Measurements from ENCODE around the gene MARCHF10. TPM values are rescaled to one million over a fixed set of nuclear protein-coding genes. Genes with fewer than 3 reads are reported as not detected.
A peak's percentile ranks its signal among the peaks of the same experiment; 100 is the strongest.

The MARCHF10 gene
- total RNA-seq, 1 experiment from 2014 or later = not detected

DNA sequence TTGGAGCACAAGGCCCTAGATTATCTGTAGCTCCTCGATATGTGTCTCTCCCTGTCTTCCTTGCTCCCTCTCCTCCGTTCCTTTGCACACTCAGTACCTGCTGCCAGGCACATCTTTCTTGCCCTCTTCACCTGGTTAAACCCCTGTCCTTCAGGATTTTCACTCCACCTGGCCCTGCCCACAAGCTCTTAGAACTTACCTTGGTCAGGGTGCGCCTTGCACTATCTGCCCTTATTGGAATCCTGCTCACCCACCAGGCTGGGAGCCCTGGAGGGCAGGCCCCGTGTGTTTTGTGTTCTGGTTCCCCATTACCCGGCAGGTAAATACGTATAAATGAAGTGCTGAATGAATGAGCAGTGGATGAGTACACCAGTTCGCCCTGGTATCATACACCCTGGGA lies 54.6 kb downstream of the MARCHF10 start:
- no peak for DNase-seq (ENCODE audit: low read depth)

DNA sequence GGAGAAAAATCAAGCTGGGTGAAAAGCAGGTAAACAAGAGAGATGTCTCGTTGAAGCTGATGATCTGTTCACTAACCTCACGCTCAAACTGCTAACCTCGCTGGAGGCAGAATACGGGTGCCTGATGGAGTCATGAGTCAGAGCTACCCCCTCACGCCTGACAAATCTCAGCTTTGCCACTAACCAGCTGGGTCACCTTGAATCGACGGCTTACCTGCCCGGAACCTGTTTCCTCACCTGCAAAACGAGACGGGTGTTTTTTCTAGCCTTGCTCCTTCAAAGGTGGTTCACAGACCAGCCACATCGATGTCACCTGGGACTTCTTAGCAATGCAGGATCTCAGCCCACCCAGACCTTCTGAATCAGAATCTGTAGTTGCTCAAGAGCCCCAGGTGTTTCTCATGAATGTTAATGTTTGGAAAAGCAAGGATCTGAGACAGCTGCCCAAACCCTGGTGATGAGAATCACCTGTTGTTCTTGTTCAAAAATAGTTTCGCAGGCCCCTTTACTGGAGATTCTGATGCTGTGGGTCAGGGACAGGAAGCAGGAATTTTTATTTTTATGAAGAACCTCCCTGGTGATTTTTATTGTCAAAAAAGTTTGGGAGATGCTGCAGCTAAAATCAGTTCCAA lies 56.9 kb downstream of the MARCHF10 start:
- no peak for DNase-seq (ENCODE audit: low read depth)

DNA sequence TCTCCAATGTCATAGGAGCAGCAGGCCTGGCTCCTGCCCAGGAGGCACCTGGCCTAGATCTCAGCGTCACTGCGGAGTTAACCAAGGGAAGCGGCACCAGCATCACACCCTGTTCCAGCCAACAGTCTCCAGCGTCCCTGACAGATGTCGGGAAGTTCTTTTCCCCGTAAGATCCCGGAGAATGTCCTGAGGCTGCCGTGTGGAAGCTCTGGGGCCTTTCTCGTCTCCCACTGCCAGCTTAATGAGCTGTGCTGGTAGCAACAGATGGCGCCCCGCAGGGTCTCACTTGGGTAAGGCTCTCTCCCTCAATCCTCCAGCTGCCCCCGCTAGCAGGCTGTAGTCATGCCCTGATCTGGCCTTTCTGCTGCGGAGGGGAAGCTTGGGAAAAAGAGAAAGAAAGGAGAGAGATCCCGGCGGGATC lies 57.5 kb downstream of the MARCHF10 start:
- no peak for DNase-seq (ENCODE audit: low read depth)

DNA sequence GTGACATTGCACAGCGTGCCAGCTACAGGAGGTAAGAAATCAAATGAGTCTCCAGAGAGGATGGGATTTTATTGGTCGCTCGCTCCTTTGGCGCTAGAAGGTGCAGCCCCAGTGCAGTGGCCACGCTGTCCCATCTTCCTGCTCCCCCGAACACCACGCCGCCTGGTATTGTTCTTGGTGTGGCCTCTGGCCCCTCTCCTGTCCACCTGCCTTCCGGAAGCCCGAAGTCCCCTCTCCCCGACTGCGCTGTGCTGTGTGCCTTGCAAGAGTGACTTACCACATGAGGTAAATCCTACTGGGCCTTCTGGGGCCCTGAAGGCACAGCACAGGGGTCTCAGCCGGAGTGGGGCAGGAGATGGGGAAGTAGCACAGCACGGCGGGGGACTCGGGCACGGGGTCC lies 58.2 kb downstream of the MARCHF10 start:
- no peak for DNase-seq (ENCODE audit: low read depth)

DNA sequence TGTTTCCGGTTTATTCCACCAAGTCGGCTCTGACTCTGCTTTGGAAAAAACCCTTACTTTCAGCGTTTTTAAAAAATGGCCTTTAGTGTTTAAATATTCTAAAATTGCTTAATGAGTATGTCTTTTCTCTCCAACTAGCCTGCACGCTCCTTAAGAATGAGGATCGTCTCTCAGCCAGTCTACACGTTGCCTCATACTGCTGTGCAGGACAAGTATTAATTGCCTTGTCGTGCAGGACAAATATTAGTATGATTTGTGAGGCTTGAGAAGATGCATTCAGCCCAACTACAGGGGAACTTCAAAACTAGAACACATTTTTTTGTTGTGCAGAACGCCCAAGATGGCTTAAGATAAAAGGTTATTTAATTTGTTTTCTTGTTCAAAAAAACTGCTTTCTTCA lies 61.2 kb downstream of the MARCHF10 start:
- no peak for DNase-seq (ENCODE audit: low read depth)

DNA sequence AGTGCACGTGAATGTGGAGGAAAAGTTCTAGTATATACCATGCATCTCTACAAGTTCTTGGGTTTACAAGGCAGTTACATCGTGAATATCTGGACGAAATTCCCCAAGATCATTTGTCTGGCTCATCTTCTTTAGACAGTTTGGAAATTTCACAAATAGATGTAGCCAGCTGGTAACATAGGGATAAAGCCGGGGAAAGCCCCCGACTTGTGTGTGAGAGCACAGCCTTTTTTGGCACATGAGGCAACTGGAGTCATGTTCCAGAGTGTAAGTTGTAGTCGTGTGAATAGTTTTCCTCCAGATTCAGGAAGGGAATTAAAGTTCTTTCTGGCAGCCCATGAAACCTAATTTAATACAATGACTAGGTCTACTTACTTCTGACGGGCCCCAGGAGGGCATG lies 62.3 kb downstream of the MARCHF10 start:
- no peak for DNase-seq (ENCODE audit: low read depth)

DNA sequence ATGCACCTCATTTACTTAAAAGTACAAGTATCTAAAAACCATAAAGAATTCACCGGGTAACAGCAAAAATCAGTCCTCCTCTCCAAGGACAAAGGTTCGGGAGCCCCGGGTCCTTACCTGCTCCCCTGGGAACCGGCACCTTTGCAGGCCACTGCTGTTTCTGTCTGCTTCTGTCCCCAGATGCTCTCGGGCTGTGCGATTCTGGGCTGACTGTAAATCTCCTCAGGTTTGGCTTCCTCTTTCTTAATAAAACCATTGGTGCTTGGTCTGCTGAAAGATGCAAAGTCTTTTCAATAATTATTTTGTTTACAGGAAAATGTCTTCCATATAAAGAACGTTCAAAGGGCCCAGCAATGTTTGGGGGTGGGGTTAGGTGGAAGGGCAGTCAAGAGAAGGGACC lies 63.9 kb downstream of the MARCHF10 start:
- no peak for DNase-seq (ENCODE audit: low read depth)

DNA sequence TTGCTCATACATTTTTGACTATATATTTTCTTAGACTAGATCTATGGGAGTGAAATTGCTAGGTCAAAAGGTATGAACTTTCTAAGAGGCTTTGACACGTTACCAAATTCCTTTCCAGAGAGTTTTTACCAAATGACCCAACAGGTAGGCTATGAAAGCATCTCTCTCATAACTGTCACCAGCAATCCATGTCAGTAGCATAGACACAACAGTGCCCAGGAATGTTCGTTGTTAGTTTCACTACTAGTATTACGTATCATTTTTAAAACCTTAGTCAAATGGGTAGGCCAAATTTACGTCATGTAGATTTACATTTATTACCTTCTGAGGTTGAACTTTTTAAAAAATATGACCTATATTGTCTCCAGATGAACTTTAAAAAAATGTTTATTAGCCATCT lies 66.8 kb downstream of the MARCHF10 start:
- DNase-seq (ENCODE audit: low read depth) = no peak

DNA sequence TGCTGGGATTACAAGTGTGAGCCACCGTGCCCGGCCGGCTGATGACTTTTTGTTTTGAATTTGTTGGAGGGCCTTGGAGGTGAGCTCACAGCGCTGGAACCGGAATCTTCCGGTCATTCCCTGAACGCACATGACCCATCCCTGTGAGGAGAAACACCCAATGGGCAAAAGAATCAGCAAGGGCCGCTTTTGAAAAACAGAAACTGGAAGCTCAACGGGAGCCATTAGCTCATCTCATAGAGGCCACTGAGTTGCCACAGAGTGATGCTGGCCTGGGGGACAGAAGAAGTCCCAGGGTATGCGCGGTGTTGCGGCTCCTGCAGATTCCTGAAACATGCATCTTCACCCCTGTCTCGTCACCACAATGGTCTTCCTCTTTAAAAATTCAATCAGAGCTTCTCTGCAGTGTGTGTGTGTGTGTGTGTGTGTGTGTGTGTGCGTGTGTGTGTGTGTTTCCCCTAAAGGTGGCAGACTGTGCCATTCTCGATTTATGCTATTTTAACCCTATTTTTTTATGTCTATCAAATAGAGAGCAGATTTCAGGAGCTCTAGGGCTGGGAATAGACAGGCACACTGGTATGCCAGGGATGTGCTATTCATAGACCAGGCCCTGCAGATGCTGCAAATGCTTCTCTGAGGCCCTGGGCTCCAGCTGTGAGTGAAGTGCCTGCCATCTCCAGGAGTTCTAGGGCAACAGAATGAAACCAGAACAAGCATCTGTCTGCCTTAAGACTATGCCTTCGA lies 68.3 kb downstream of the MARCHF10 start:
- DNase-seq (ENCODE audit: low read depth) = no peak

DNA sequence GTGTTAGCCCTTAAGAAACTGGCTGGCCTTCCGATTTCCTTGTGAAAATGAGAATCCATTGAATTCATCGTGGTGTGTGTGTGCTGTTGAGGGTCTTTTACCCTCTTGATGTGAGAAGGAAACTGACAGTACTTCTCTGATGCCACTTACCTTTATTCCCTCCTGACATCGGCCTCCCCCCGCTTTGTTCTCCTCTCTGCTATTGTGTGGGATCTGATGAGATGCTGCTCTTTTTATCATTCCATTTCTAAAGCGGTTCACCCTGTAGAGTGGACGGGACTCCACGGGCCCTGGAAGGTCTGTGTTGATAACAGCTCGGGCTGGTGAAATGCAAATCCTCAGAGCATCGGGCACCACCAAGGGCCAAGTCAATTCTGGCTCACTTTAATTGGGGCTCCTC lies 69.8 kb downstream of the MARCHF10 start:
- DNase-seq (ENCODE audit: low read depth) = no peak

DNA sequence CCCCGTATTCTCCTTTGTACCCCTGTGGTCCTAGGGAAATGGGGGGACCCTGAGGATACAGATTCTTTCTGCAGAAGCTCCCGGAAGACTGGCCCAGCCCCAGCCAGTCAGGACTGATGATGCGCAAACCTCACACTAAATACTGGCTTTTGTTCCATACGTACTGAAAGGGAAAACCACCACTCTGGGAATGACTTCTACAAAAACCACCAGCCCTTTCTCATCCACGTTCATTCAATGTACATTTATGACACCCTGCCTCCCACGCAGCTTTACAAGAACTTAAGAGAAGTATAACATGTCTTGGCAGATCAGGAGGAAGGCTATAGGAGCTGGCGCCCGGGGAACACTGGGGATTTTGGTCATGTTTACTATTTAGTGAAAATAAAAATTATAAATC lies 70.6 kb downstream of the MARCHF10 start:
- peak; percentile 25 for DNase-seq (ENCODE audit: low read depth)

DNA sequence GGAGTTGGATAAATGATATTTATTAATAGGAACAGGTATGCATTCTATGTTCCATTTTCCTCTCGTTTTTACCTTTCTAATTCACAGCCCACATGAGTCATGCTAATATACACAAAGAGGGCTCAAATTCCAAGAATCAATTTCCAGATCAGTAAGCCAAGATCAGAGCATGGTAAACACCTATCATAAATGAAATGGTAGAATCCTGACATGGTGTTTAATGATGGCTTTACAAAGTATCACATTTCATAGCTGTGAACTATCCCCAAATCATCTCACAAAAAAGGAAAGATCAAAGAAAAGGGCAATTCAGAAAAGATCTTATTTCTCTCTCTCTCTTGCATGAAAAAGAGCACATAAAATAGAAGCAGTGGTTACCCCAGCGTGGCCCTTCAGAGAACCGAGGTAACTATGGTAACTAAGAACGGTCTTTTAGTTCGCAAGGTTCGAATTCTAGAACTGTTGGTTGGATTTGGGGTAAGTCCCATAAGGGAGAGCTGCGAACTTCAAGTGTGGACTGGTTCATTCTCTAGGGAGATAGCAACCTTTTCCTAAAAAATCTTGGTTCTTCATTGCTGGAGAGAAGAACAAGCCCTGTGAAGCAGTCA lies 73.0 kb downstream of the MARCHF10 start:
- no peak for DNase-seq (ENCODE audit: low read depth)

DNA sequence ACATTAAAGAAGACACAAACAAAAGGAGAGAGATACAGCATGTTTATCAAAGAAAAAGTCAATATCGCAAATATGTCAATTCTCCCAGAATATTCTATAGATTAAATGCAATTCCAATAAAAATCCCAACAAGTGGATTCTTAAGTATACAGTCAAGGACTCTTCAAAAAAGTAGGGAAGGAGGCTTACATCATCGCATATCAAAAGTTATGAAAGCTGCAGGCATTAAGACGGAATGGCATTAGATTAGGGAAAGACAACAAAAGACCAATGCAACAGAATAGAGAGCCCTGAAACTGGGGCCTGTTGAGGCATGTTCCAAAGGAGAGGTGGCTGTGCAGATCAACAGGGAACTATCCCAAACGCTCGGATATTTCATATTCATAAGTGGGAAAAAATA lies 76.0 kb downstream of the MARCHF10 start:
- DNase-seq (ENCODE audit: low read depth) = no peak

DNA sequence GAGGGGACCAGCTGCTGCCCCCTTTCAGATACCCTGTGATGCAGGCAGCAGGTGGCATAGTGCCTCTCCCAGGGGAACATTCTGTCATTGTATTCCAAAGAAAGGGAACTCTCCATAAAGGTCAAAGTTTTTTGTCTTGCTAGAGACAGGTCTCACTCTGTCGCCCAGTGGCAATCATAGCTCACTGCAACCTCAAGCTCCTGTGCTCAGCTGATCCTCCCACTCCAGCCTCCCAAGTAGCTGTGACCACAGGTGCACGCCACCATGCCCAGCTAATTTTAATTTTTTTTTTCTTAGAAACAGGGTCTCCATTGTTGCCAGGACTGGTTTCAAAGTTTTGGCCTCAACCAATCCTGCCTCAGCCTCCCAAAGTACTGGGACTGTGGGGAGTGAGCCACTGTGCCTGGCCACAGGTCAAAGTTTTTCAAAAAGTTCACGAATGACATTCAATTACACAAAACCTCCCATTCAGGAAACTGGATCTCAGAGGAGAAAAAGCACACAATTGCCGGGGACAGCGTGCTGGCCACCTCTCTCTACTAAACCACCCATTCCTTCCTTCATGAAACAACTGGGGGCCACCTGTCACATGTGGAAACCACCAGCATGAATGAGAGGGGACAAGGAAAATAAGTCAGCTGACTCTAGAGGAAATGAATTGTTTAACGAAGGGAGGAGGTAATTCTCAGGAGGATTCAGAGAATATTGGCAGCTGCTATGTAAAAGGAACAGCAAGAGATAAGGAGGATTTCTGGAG lies 80.0 kb downstream of the MARCHF10 start:
- no peak for DNase-seq (ENCODE audit: low read depth)

DNA sequence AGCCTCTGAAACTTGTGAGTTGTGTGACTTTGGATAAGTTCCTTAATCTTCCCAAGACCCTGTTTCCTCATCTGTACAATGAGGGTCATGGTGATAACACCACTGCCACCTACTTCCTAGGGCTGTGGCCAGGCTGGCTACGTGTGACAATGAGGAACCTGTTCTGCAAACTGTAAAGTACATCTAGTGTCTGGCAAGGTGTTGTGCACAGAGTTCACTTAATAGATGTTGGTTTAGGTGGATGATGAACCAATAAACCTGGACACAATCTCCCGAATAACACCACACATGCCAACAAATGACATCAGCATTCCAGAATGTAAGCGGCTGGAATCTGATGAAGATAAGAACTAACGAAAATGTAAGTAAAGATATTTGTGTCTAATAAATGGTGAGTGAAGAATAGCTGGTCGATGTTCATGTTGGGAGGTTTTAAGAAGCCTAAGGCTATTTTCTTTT lies 82.3 kb downstream of the MARCHF10 start:
- DNase-seq (ENCODE audit: low read depth) = peak; percentile 23

DNA sequence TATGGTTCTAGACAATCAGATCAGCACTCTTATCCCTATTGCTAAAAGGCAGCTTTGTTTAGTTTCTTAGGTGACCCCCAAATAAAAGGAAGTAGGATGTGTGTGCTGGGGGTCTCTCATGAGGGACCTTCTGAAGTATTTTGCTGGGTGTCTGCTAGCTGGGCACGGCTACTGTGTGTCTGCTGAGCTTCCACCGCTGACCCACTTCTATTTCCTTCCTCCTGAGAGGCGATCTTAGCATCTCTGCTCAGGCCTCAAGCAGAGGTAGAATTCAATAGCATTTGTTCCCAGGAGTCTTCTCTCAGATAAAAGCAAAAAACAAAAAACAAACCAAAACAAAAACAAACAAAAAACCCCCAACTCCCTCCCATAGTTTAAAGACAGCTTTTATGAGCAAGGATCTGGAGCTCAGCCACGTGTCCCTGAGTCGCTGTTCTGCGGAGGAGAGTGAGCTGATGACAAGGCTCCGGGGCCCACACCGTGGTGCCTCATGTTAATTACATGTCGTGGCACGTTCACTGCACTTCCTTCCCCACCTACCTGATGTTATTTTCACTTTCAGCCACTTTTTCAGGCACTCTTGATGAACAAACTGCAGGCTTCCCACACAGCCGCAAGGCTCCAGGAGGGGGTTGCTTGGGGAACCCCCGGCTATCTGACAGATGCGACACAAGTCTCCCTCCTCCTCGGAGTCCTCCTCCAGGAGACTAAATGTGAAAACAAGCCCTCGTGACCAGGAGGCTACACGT lies 83.5 kb downstream of the MARCHF10 start:
- DNase-seq (ENCODE audit: low read depth) = no peak

DNA sequence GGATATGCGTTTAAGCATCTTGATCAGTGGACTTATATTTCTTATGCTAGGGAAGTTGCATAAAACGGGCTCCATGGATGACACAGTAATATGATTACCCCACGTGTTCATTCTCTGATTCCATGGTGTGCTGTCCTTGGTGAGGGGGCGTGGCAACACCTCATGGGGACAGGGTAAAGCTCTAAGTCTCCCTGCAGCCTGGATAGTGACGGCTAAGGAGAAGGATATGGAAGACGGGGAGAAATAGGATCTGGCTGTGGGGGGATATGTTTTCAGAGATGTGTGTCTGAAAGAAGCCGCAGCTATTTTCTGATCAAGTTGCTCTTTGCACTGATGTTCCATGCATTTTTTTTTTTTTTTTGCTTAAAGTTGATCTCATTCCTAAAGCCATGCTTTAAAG lies 84.3 kb downstream of the MARCHF10 start:
- DNase-seq (ENCODE audit: low read depth) = peak; percentile 60

DNA sequence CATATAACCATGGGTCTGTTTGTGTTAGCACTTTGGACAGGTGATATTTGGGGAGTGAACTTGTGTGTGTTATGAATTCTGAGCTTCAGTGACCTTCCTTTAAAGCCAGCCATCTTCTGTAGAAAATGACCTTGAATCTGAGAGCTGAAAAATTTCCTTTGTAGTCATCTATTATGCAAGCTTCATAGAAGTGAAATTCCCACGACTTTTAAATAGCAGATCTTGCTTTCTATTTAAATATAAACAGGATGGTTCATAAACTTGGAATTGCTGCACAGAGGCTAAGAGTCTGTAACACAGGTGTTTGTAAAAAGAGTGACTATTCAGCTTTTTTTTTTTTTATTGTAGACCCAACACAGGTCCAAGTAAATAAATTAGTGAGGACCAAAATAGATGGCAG lies 85.5 kb downstream of the MARCHF10 start:
- no peak for DNase-seq (ENCODE audit: low read depth)

DNA sequence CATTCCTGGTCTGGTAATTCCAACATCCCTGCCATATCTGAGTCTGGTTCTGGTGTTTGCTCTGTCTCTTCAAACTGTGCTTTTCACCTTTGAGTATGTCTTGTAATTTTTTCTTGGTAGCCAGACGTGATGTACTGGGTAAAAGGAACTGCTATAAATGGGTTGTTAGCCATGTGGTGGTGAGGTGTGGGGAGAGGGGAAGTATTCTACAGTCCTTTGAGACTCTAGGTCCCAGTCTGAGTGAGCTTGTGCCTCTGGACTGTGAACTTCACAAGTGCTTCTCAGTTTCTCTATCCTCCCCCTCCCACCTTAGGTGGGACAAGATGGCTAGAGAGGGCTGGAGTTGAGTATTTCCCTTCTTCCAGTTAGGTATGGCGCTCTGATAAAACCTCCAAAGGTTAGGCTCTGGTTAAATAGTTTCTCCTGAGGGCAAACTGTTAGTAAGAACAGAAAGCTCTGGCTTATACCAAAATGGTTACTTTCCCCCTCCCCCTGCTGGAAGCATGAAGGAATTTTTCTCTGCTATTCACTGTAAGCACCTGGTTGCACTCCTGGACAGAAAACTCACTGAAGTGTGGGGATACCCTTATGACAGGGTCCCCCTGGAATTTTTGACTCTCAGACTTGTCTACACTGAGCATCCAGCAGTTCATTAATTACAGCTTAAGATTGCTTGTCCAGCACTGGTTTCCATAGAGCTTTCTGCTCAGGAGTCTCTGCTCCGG lies 87.8 kb downstream of the MARCHF10 start:
- DNase-seq (ENCODE audit: low read depth) = peak; percentile 26

DNA sequence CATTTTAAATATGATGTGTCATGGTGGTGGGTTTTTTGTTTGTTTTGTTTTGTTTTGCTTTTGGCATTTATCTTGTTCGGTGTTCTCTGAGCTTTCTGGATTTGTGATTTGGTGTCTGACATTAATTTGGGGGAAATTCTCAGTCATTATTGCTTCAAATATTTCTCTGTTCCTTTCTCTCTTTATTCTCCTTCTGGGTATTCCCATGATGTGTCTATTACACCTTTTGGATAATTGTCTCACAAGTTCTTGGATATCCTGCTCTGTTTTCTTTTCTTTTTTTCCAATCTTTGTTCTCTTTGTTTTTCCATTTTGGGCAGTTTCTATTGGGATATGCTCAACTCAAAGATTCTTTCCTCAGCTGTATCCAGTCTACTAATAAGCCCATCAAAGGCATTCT lies 88.5 kb downstream of the MARCHF10 start:
- DNase-seq (ENCODE audit: low read depth) = no peak

DNA sequence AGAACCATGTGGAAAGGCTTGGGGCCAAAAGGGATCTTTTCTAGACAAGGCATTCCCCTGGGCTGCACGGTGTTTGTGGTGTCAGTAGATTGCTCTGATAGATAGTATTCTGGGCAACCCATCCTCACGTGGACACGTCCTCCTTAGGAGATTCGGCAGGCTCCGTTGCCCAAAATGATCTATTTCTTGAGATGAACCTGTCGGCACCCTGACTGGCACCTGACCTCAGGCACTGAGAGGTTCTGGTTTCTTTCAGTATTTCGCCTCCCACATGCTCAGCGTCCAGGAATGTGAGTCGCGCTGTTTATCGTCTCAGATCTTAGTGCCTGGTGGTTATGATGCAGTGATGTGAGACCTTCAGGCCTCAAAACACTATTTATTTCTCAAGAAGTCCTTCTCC lies 89.7 kb downstream of the MARCHF10 start:
- peak; percentile 29 for DNase-seq (ENCODE audit: low read depth)

Measured in RPMI7951 (cell line).